Prostate gland (tissue), 2 donors: ENCODE measurements around the gene MYO7B.

Experiments used
- CTCF ChIP-seq, 4 experiments: fragments of 200-600 bp in 2 of 4; fragments of 450-650 bp in 2 of 4; sonication (generic) in 2 of 4; IDR thresholded peaks; 1 replicate in 3 of 4; 2 replicates in 1 of 4; pipeline ENCODE4 v1.5.1; 2016 to 2019; ENCODE audit warnings: antibody characterized with exemption in 4 of 4, mild to moderate bottlenecking in 2 of 4, moderate library complexity in 2 of 4
- POLR2AphosphoS5 ChIP-seq: sonication (generic); formaldehyde crosslinking; IDR thresholded peaks from one replicate; pipeline ENCODE4 v1.6.1; 2017; ENCODE audit warnings: antibody characterized with exemption

- TF ChIP-seq POLR2AphosphoS5: no peak
- no peak for TF ChIP-seq CTCF (IDR thresholded peaks at IDR 0.05)
These were observed 98.7 kb downstream of the MYO7B start for GRCh38 chr2:127634066-127634617.
